BE2C (cell line): ENCODE data around the gene IRAK1.
"Not testable (repeated sequence)": the region's sequence is repeated elsewhere in the genome, so short reads cannot be mapped to it uniquely, and the experiment has no call there.

Experiments used
- DNase-seq: peaks from one replicate; pipeline ENCODE4 v3.0.0-alpha.2; 2020
- H3K27me3 ChIP-seq: fragments of 250-450 bp; sonication (Bioruptor Pico); 2 replicates; pipeline ENCODE4 v1.5.1; 2020; ENCODE audit warnings: mild to moderate bottlenecking
- H3K36me3 ChIP-seq: fragments of 250-450 bp; sonication (Bioruptor Pico); 2 replicates; pipeline ENCODE4 v1.5.1; 2020; ENCODE audit warnings: mild to moderate bottlenecking
- H3K4me1 ChIP-seq: fragments of 250-450 bp; sonication (Bioruptor Pico); 2 replicates; pipeline ENCODE4 v1.5.1; 2020
- H3K4me3 ChIP-seq: 2 replicates; pipeline ENCODE4 v1.5.1; 2011; ENCODE audit warnings: low read depth, low read length
- H3K9me3 ChIP-seq: fragments of 250-450 bp; sonication (Bioruptor Pico); 2 replicates; pipeline ENCODE4 v1.5.1; 2020
- TF ChIP-seq, protein P1 (sequence below): IDR thresholded peaks from 2 replicates; pipeline ENCODE4 v1.5.1; 2012; ENCODE audit warnings: mild to moderate bottlenecking, low read depth, low read length

IRAK1 gene

DNA sequence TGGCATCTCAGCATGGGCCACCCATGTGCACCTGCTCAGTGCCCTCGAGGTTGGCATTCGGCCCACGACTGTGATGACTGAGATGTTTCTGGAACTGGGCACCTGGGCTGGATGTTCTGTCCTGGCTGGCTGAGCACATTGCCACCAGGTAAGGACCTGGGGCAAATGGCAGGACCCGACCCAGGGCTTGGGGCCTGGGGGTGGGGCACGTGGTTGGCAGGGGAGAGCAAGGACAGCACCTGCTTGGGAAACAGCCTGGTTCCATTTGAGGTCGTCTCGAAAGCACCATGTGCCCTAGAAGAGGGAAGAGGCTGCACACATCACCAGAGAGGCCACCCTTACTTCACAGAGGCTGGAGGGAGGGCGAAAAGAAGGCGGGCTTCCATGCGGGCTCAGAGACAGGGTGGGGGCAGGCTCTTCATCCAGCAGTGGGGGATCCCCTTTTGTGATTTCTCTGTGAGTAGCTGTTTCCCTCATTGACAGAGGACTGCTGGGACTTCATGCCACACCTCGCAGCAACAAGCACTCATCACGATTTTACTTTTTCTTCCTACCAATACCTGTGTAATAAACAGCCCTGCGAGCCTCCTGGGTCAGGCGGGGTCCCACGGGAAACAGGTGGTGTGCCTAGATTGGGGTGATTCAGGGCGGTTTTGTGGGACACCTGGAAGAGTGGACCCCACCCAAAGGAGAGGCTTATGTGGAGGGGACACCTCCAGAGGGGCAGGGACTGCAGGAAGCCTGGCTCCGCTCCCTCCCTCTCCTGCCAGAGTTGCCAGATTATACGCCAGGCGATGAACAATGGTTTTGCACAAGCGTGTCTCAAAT is 35.1 kb downstream of the IRAK1 start:
- no peak overlapping the region for H3K4me3 ChIP-seq
- no peaks in the 10 kb centered on the region for H3K4me1 ChIP-seq

DNA sequence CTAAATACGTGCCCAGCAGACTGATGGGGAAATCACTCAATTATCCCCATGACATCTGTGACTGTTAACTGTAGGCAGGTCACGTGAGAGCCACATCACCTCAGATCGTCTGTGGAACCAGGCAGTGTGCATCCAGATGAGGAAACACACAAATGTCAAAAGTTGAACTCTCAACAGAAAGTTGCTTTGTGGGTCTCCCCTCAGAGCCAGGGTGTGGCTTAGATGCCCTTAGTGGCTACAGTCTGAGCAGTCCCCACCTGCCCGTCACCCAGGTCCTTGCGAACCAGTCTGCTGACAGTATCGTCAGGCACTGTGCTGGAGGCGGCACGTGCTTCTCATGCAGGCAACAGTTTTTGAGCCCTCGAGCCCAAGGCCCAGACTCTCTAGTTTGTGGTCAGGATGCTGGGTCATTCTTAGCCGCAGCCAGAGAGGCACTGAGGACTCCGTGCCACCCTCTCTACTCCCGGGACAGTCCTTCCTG is 36.3 kb downstream of the IRAK1 start:
- H3K9me3 ChIP-seq: no peaks in the 10 kb centered on the region
- no peaks in the 10 kb centered on the region for H3K4me1 ChIP-seq
- DNase-seq: no peak
- no peak overlapping the region for H3K4me3 ChIP-seq
- H3K27me3 ChIP-seq: no peaks in the 10 kb centered on the region
- TF ChIP-seq, protein P1, sequence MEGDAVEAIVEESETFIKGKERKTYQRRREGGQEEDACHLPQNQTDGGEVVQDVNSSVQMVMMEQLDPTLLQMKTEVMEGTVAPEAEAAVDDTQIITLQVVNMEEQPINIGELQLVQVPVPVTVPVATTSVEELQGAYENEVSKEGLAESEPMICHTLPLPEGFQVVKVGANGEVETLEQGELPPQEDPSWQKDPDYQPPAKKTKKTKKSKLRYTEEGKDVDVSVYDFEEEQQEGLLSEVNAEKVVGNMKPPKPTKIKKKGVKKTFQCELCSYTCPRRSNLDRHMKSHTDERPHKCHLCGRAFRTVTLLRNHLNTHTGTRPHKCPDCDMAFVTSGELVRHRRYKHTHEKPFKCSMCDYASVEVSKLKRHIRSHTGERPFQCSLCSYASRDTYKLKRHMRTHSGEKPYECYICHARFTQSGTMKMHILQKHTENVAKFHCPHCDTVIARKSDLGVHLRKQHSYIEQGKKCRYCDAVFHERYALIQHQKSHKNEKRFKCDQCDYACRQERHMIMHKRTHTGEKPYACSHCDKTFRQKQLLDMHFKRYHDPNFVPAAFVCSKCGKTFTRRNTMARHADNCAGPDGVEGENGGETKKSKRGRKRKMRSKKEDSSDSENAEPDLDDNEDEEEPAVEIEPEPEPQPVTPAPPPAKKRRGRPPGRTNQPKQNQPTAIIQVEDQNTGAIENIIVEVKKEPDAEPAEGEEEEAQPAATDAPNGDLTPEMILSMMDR: no peak
- H3K36me3 ChIP-seq: no peaks in the 10 kb centered on the region

More for the DNA sequence above, 35.1 kb downstream of the IRAK1 start:
- DNase-seq: no peak
- no peaks in the 10 kb centered on the region for H3K36me3 ChIP-seq
- H3K9me3 ChIP-seq: no peaks in the 10 kb centered on the region
- TF ChIP-seq, protein P1: no peak
- no peaks in the 10 kb centered on the region for H3K27me3 ChIP-seq

DNA sequence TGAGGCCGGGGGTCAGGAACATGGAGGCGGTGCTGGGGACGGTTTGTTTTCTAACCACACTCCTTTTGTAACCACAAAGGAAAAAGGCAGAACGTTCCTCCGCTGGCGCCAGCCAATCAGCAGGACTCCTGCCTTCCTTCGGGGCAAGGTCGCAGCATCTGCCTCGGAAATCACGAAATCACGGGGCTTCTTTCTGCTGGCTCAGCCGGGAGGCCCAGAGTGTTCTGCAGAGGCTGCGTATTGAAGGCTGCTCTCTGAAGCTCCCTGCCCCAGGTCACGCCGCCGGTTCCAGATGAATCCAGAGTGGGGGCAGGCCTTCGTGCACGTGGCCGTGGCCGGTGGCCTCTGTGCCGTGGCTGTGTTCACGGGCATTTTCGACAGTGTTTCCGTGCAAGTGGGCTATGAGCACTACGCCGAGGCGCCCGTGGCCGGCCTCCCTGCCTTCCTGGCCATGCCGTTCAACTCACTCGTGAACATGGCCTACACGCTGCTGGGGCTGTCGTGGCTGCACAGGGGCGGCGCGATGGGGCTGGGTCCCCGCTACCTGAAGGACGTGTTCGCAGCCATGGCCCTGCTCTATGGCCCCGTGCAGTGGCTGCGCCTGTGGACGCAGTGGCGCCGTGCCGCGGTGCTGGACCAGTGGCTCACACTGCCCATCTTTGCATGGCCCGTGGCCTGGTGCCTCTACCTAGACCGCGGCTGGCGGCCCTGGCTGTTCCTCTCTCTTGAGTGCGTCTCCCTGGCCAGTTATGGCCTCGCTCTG is 37.8 kb downstream of the IRAK1 start:
- Histone ChIP-seq H3K9me3 (no peaks in the 10 kb centered on the region), H3K4me3 (no peak overlapping the region), H3K4me1 (no peaks in the 10 kb centered on the region), H3K27me3 (no peaks in the 10 kb centered on the region), H3K36me3 (no peaks in the 10 kb centered on the region)
- DNase-seq: no peak
- TF ChIP-seq, protein P1: no peak

DNA sequence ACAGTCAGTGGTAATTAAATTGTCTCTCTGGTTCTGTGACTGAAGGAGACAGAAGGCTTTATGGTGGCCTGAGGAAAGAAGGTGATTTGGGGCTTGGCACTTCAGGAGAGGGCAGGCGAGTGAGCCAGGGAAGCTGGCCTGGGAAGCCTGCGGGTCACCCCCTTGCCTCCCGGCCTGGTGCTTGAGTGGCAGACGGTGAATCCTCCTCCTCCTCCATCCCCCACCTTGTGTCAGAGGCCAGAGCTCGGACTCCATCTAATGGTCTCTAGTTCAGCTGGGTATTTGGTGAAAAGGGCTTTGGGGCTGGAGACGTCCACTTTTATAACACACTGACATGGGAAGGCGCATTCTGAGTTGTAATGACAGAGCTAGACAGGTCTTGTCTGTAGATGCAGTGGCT is 38.5 kb downstream of the IRAK1 start:
- no peak for DNase-seq
- Histone ChIP-seq H3K36me3 (no peaks in the 10 kb centered on the region), H3K27me3 (no peaks in the 10 kb centered on the region), H3K4me1 (no peaks in the 10 kb centered on the region), H3K9me3 (no peaks in the 10 kb centered on the region), H3K4me3 (no peak overlapping the region)
- TF ChIP-seq, protein P1: no peak

DNA sequence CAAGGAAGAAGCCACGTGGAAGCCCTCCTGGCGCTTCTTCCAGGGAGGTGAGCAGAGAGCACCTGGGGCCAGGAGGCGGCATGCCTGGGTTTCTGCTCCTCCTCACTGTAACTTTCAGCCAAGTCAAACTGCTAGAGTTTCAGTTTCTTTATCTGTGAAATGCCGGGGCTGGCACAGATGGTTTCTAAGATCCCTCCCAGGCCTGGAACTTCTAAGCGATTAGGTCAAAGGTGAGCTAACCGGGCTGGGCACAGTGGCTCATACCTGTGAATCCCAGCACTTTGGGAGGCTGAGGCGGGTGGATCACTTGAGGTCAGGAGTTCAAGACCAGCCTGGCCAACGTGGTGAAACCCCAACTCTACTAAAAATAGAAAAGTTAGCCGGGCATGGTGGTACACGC is 39.3 kb downstream of the IRAK1 start:
- not testable (repeated sequence) for H3K27me3 ChIP-seq, H3K9me3 ChIP-seq, H3K4me3 ChIP-seq, H3K4me1 ChIP-seq, H3K36me3 ChIP-seq, DNase-seq

DNA sequence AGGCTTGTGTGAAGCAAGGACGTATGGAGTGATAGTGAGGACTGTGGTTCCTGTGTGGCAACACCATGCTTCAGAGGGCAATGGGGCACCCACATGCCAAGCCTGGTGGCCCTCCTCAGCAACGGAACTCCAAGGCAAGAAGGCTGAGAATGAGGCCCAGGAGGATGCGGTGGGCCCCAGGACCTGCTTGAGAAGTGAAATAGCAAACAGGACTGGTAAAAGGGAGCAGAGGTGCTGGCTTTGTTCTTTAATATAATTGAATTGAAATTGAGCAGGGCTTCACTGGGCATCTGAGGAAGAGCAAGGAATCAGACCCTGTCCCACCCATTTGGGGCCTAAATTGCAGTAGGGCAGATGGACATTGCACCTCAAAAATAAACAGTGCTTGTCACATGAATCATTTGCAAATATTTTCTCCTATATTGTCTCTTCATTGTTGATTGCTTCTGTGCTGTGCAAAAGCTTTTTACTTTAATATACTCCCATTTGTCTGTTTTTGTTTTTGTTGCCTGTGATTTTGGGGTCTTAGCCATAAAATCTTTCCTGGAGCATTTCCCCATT is 44.9 kb downstream of the IRAK1 start:
- Histone ChIP-seq H3K4me1 (peaks cover 7% of the 10 kb centered on the region), H3K27me3 (no peaks in the 10 kb centered on the region), H3K36me3 (peaks cover 9% of the 10 kb centered on the region), H3K4me3 (no peak overlapping the region), H3K9me3 (no peaks in the 10 kb centered on the region)
- DNase-seq: no peak
- TF ChIP-seq, protein P1: no peak
